GM12878 (cell line): ENCODE measurements around the gene DCDC1.

ENCODE experiments used
- ATF2 ChIP-seq: IDR thresholded peaks from 2 replicates; pipeline ENCODE4 v1.6.1; 2012; ENCODE audit warnings: low read length, inconsistent platforms
- CEBPB ChIP-seq, 2 experiments: fragments of 150-350 bp in 1 of 2; IDR thresholded peaks; 2 replicates each; pipeline ENCODE4 v1.6.1; 2012 to 2014; ENCODE audit warnings: low read depth in 2 of 2, low read length in 2 of 2, borderline replicate concordance in 1 of 2, inconsistent platforms in 1 of 2
- CEBPZ ChIP-seq: fragments of 150-350 bp; IDR thresholded peaks from 2 replicates; pipeline ENCODE4 v1.6.1; 2016; ENCODE audit warnings: low read depth, low read length
- CTCF ChIP-seq, 3 experiments: IDR thresholded peaks in 2 of 3; conservative IDR thresholded peaks in 1 of 3; 2 replicates each; pipeline ENCODE4 v1.5.1; 2011; ENCODE audit warnings: low read depth in 3 of 3, low read length in 3 of 3, mild to moderate bottlenecking in 3 of 3, control low read depth in 2 of 3, moderate library complexity in 2 of 3, inconsistent platforms in 1 of 3, mixed read lengths in 1 of 3; ENCODE audit not compliant: control insufficient read depth in 2 of 3, insufficient read depth in 1 of 3; ENCODE audit errors: extremely low read depth in 1 of 3
- EP300 ChIP-seq, 2 experiments: fragments of 150-350 bp in 1 of 2; IDR thresholded peaks; 2 replicates each; pipeline ENCODE4 v1.6.1; 2011 to 2012; ENCODE audit warnings: low read depth in 2 of 2, low read length in 2 of 2, borderline replicate concordance in 1 of 2, improper control_type of control experiment in 1 of 2, inconsistent platforms in 1 of 2; ENCODE audit not compliant: control insufficient read depth in 1 of 2
- RFX5 ChIP-seq: IDR thresholded peaks from 2 replicates; pipeline ENCODE4 v1.6.1; 2011; ENCODE audit warnings: low read depth, low read length, improper control_type of control experiment
- ZNF24 ChIP-seq: fragments of 450-650 bp; IDR thresholded peaks from 2 replicates; pipeline ENCODE4 v1.6.1; 2017; ENCODE audit warnings: antibody characterized with exemption, mild to moderate bottlenecking
- ZNF274 ChIP-seq: IDR thresholded peaks from one replicate; pipeline ENCODE4 v1.8.0; 2011; ENCODE audit not compliant: insufficient read length, insufficient read depth

- no peak for TF ChIP-seq ZNF24
- no peak for TF ChIP-seq ZNF274
- TF ChIP-seq ATF2, result no peak
- TF ChIP-seq CTCF (IDR thresholded peaks at IDR 0.05 in 2 of 3, conservative IDR thresholded peaks at IDR 0.05 in 1 of 3; ENCODE audit: control insufficient read depth in 2 of 3, extremely low read depth in 1 of 3, insufficient read depth in 1 of 3, low read depth in 3 of 3, low read length in 3 of 3), result no peak
- TF ChIP-seq CEBPB (IDR thresholded peaks at IDR 0.05; ENCODE audit: borderline replicate concordance in 1 of 2, low read depth in 2 of 2, low read length in 2 of 2), result no peak
- TF ChIP-seq CEBPZ, result no peak
- no peak for TF ChIP-seq EP300 (IDR thresholded peaks at IDR 0.05; ENCODE audit: borderline replicate concordance in 1 of 2, control insufficient read depth in 1 of 2, low read depth in 2 of 2, low read length in 2 of 2)
- no peak for TF ChIP-seq RFX5
These were observed 458.3 kb downstream of the DCDC1 start for GRCh38 chr11:30911247-30911646.
